HepG2 (cell line): ENCODE data around the gene KRTCAP2. TPM values are rescaled to one million over a fixed set of nuclear protein-coding genes. Genes with fewer than 3 reads are reported as not detected.
"Not testable (repeated sequence)": the region's sequence is repeated elsewhere in the genome, so short reads cannot be mapped to it uniquely, and the experiment has no call there.

Experiments
- ATAC-seq: fragments of 200-7000 bp; cut with Tn5 transposase; 3 replicates; pipeline ENCODE4 v1.9.1; 2020; ENCODE audit warnings: mild to moderate bottlenecking, moderate library complexity
- BruUV-seq: library from RNA; stranded (reverse); fragments of 400-500 nt; replicated peaks from 2 replicates; lab custom pipeline; 2021; lab: Mats Ljungman, UMichigan
- CTCF ChIA-PET: fragments of 300-600 bp; formaldehyde crosslinking; extraction: SDS; loops from one replicate; lab custom pipeline; 2021; ENCODE audit warnings: low total read pairs, inconsistent platforms, low intra/inter-chr PET ratio; lab: Yijun Ruan, JAX
- POLR2A ChIA-PET: fragments of 350-600 bp; sonication (Branson Sonifier 250); formaldehyde crosslinking; loops from one replicate; lab custom pipeline; 2020; ENCODE audit warnings: antibody characterized with exemption, inconsistent platforms; lab: Yijun Ruan, JAX
- DNase-seq: peaks from one replicate; pipeline ENCODE4 v3.0.0-alpha.2; 2015; ENCODE audit warnings: low spot score
- FAIRE-seq: peaks from 3 replicates; lab custom pipeline; 2011; peaks lifted over from hg19 to GRCh38; lab: Jason Lieb, UNC
- H2AFZ ChIP-seq: one replicate; pipeline ENCODE4 v1.6.1; 2011; ENCODE audit warnings: low read length, inconsistent platforms
- H3K27ac ChIP-seq: fragments of 300-600 bp; 3 replicates; pipeline ENCODE4 v1.8.0; 2011; ENCODE audit warnings: mixed run types, mild to moderate bottlenecking, mixed read lengths, low read length, inconsistent platforms; ENCODE audit not compliant: insufficient read depth; ENCODE audit errors: extremely low read length
- H3K27me3 ChIP-seq, 2 experiments: fragments of 200-600 bp in 1 of 2; 2 replicates in 1 of 2; 3 replicates in 1 of 2; pipeline versions ENCODE4 v1.6.0 to v1.8.0; 2011; ENCODE audit warnings: low read length in 2 of 2, mild to moderate bottlenecking in 2 of 2, moderate library complexity in 2 of 2, inconsistent platforms in 1 of 2; ENCODE audit not compliant: insufficient read depth in 2 of 2, control insufficient read depth in 1 of 2
- H3K36me3 ChIP-seq, 2 experiments: fragments of 200-600 bp in 1 of 2; replicated peaks in 1 of 2; 2 replicates in 1 of 2; 3 replicates in 1 of 2; pipeline versions ENCODE4 v1.5.1 to v1.8.0; 2011; ENCODE audit warnings: low read length in 2 of 2, inconsistent platforms in 1 of 2; ENCODE audit not compliant: insufficient read depth in 2 of 2, control insufficient read depth in 1 of 2
- H3K4me1 ChIP-seq: 2 replicates; pipeline ENCODE4 v1.5.1; 2012; ENCODE audit warnings: low read length, inconsistent platforms; ENCODE audit not compliant: insufficient read depth
- H3K4me2 ChIP-seq: 2 replicates; pipeline ENCODE4 v1.6.0; 2011; ENCODE audit warnings: low read depth, low read length, inconsistent platforms
- H3K4me3 ChIP-seq, 3 experiments: fragments of 200-600 bp in 1 of 3; sonication (generic), shearing (Covaris generic) in 1 of 3; replicated peaks in 1 of 3; 2 replicates each; pipeline ENCODE4 v1.5.1; 2011 to 2016; ENCODE audit warnings: low read length in 3 of 3, inconsistent platforms in 2 of 3, low read depth in 2 of 3, mild to moderate bottlenecking in 2 of 3, control low read depth in 1 of 3, mixed read lengths in 1 of 3; ENCODE audit not compliant: insufficient read depth in 1 of 3
- H3K79me2 ChIP-seq: one replicate; pipeline ENCODE4 v1.6.1; 2011; ENCODE audit warnings: low read length, inconsistent platforms; ENCODE audit not compliant: insufficient read depth
- H3K9ac ChIP-seq: 2 replicates; pipeline ENCODE4 v1.6.0; 2011; ENCODE audit warnings: mild to moderate bottlenecking, low read depth, low read length, inconsistent platforms; ENCODE audit not compliant: insufficient read depth
- H3K9me3 ChIP-seq: 2 replicates; pipeline ENCODE4 v1.5.1; 2012; ENCODE audit warnings: mild to moderate bottlenecking, low read length
- H4K20me1 ChIP-seq: 2 replicates; pipeline ENCODE4 v1.6.0; 2011; ENCODE audit warnings: inconsistent platforms, mild to moderate bottlenecking, low read length, moderate library complexity; ENCODE audit not compliant: insufficient read depth
- WGBS: methylation state at CpG from one replicate; pipeline ENCODE4 v1.1.6; 2017; ENCODE audit warnings: low lambda C conversion rate; 5-methylcytosine and 5-hydroxymethylcytosine counted together
- in situ Hi-C: cut with HindIII; loops from 2 replicates; pipeline ENCODE4 v1.10.0; 2017; ENCODE audit warnings: low pct_unique_long_range_greater_than_20kb; ENCODE audit not compliant: extremely low pct_ligation_motif_present
- intact Hi-C: fragments of 100-400 bp; cut with micrococcal nuclease; formaldehyde crosslinking; loops from one replicate; pipeline ENCODE4 v1.10.0; 2022; ENCODE audit not compliant: unreplicated experiment
- polyA plus RNA-seq, 8 experiments: library from polyadenylated mRNA; depleted of rRNA in 3 of 8; stranded (reverse) in 7 of 8; unstranded in 1 of 8; fragments of >200 nt; fragmentation: Illumina TruSeq in 4 of 8; extraction: Trizol in 4 of 8; gene quantifications; 2 replicates each; pipeline versions ENCODE4 v1.2.1 to v1.2.3, GENCODE V29; 2011 to 2016; ENCODE audit warnings: low read depth in 4 of 8, missing spikeins in 1 of 8, mixed read lengths in 1 of 8; ENCODE audit not compliant: insufficient read depth in 1 of 8
- total RNA-seq, 5 experiments: library from RNA; depleted of rRNA; stranded (reverse); fragments of >200 nt; fragmentation: Illumina TruSeq; extraction: Trizol; gene quantifications; 2 replicates each; pipeline ENCODE4 v1.2.3, GENCODE V29; 2016; ENCODE audit warnings: low read depth in 1 of 5

The KRTCAP2 gene
- total and polyA plus RNA-seq, 2 of the 13 experiments (the other 11 are each of a cell fraction or from before 2014, with no cell fraction given) = 77.3 to 79.4 TPM

DNA sequence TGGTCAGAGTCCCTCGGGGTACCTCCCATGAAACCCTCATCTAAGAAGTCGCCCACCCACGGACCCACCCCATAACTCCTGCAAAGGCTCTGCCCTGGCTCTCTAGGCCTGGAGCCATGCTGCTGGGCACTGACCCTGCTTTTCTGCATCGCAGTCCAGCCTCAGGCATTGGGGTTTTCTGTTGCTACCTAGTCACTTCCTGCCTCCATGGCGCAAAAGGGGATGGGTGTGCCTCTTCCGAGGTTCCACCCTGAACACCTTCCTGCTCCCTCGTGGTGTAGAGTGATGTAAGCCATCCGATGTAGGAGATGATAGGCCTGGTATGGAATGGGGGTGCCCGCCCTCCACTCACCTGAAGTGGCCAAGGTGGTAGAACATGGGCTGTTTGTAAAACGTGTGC lies 41.6 kb upstream of the KRTCAP2 start:
- H3K4me3 ChIP-seq, H3K27ac ChIP-seq, BruUV-seq, H3K4me2 ChIP-seq, H4K20me1 ChIP-seq, H3K36me3 ChIP-seq, H3K9ac ChIP-seq, FAIRE-seq, in situ Hi-C loops, intact Hi-C loops, H3K79me2 ChIP-seq, POLR2A ChIA-PET, ATAC-seq, H3K27me3 ChIP-seq, CTCF ChIA-PET, DNase-seq, H2AFZ ChIP-seq, H3K9me3 ChIP-seq: not testable (repeated sequence)
- peaks cover 17% of the 10 kb centered on the region for H3K4me1 ChIP-seq
- WGBS = 91% methylated on average over 5 of the region's 10 CpGs

- not testable (repeated sequence) for FAIRE-seq
Observed at GRCh38 chr1:155212051-155212440, 38.9 kb upstream of the KRTCAP2 start.

DNA sequence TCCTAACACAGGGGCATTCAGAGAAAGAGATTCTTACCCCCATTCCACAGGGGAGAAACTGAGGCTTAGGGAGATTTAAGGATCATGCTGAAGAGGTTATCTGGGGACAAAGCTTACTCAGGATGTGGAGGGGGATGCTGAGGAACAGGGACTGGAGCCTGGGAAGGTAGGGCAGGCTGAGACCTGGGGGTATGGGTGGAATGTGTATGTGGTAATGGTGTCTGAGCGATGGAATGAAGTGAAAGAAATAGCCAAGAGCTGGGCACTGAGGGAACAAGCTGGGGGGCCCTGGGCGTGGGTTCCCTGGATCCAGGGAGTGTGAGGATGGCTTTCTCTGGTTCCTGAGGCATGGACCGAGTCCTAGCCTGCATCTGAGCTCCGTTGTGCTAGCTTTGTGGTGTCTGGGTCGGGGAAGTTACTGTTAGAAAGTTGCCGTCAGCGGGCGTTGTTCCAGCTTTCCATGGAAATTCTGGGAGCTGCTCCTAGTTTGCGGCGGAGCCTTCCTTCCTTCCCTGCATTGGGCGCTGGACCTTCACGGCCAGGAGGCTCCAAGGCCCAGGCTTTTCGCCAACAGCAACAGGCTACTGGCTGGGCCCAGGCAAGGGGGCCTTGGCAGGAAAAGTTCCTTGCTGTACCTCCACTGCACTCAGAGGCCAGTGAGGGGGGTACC lies 38.4 kb upstream of the KRTCAP2 start:
- in situ Hi-C loops, H3K4me3 ChIP-seq, H3K36me3 ChIP-seq, FAIRE-seq, ATAC-seq, H3K27me3 ChIP-seq, H3K9ac ChIP-seq, H3K27ac ChIP-seq, H2AFZ ChIP-seq, H4K20me1 ChIP-seq, POLR2A ChIA-PET, CTCF ChIA-PET, H3K4me2 ChIP-seq, intact Hi-C loops, BruUV-seq, DNase-seq, H3K9me3 ChIP-seq: not testable (repeated sequence)
- 100% methylated on average over 8 of the region's 13 CpGs for WGBS
- Histone ChIP-seq H3K4me1 (peaks cover 29% of the 10 kb centered on the region), H3K79me2 (peaks cover 13% of the 10 kb centered on the region)

More at GRCh38 chr1:155212051-155212440, 38.9 kb upstream of the KRTCAP2 start:
- H3K9ac ChIP-seq, H3K27me3 ChIP-seq, BruUV-seq, H2AFZ ChIP-seq, H3K4me3 ChIP-seq, POLR2A ChIA-PET, H3K27ac ChIP-seq, H3K36me3 ChIP-seq, H4K20me1 ChIP-seq, H3K9me3 ChIP-seq, ATAC-seq, intact Hi-C loops, in situ Hi-C loops, DNase-seq, CTCF ChIA-PET, H3K4me2 ChIP-seq: not testable (repeated sequence)
- 90% methylated on average over 5 of the region's 7 CpGs for WGBS
- Histone ChIP-seq H3K4me1 (peaks cover 24% of the 10 kb centered on the region), H3K79me2 (peaks cover 13% of the 10 kb centered on the region)
